ENCODE measurements around the gene TMEM120A. TPM values are rescaled to one million over a fixed set of nuclear protein-coding genes. Genes with fewer than 3 reads are reported as not detected.

TMEM120A gene
- total and polyA plus RNA-seq, 10 of the 15 experiments (the other 5 are each of a cell fraction or from before 2014, with no cell fraction given) = 0.43 to 86.6 (median 18.5) TPM

- TF ChIP-seq RELB (IDR thresholded peaks at IDR 0.05; ENCODE audit: low read depth) = no peak
- TF ChIP-seq HCFC1 (IDR thresholded peaks at IDR 0.05; ENCODE audit: low read length) = no peak
Measured at GRCh38 chr7:75965617-75966016, 28.8 kb downstream of the TMEM120A start (continued).

- H3K9me3 ChIP-seq (replicated peaks; ENCODE audit: control insufficient read depth, insufficient read depth, low read length) = no peaks in the 10 kb centered on the region
- WGBS (ENCODE audit: insufficient coverage, insufficient replicate concordance, low lambda C conversion rate, missing lambda C conversion rate) = 92% methylated on average over 9 of the region's 9 CpGs
- no peak overlapping the region for H3K9ac ChIP-seq (ENCODE audit: control insufficient read depth, insufficient read depth, low read length)
- CTCF ChIA-PET = no interaction called here
- RAD21 ChIA-PET (ENCODE audit: unreplicated experiment) = no interaction called here
- no peaks in the 10 kb centered on the region for H3K79me2 ChIP-seq (ENCODE audit: control insufficient read depth, insufficient read depth, low read length)
- BruUV-seq (replicated peaks) = no TSS peak
- SMC1A ChIA-PET (ENCODE audit: uncharacterized antibody, unreplicated experiment) = no interaction called here
- POLR2A ChIA-PET = interaction anchor here (0.7 kb wide), 1 partner anchor 242 kb away, joined by 3 read pairs; no protein-coding TSS in a partner anchor
- no peak overlapping the region for H2AFZ ChIP-seq (ENCODE audit: control insufficient read depth, low read depth, low read length)
- in situ Hi-C loops (cut with MboI) = no loop called here
- peaks cover 2 to 4% of the 10 kb centered on the region in 2 experiments; a peak in 3 of 4 replicates for H3K36me3 ChIP-seq (ENCODE audit: control insufficient read depth in 2 of 2, insufficient read depth in 2 of 2, low read length in 1 of 2)
- H4K20me1 ChIP-seq (ENCODE audit: control insufficient read depth, insufficient read depth) = no peaks in the 10 kb centered on the region
- FAIRE-seq = no peak
- no peak for TF ChIP-seq ZNF384 (IDR thresholded peaks at IDR 0.05; ENCODE audit: borderline replicate concordance, low read depth, low read length)
- TF ChIP-seq SRF (IDR thresholded peaks at IDR 0.05; ENCODE audit: low read depth in 2 of 2, low read length in 2 of 2) = no peak
- no peak for TF ChIP-seq MEF2A (IDR thresholded peaks at IDR 0.05; ENCODE audit: insufficient read depth, low read depth, low read length)
- no peak for TF ChIP-seq KDM1A (IDR thresholded peaks at IDR 0.05; ENCODE audit: borderline replicate concordance)
- TF ChIP-seq MTA3 (IDR thresholded peaks at IDR 0.05; ENCODE audit: borderline replicate concordance, low read length) = no peak
- no peak for TF ChIP-seq ZNF622 (IDR thresholded peaks at IDR 0.05)
- TF ChIP-seq NR2C2 (IDR thresholded peaks at IDR 0.05; ENCODE audit: borderline replicate concordance, control insufficient read depth, insufficient read length, low read depth) = no peak
- no peak for TF ChIP-seq E2F8 (IDR thresholded peaks at IDR 0.05; ENCODE audit: low read depth, partially characterized antibody)
- TF ChIP-seq GABPA (IDR thresholded peaks at IDR 0.05; ENCODE audit: low read depth) = no peak
- no peak for TF ChIP-seq RCOR1 (conservative IDR thresholded peaks at IDR 0.05; ENCODE audit: low read depth, low read length)
- no peak for TF ChIP-seq BCL3 (IDR thresholded peaks at IDR 0.05; ENCODE audit: borderline replicate concordance, insufficient read depth, low read depth, low read length, poor library complexity, severe bottlenecking)
- TF ChIP-seq FOXM1 (IDR thresholded peaks at IDR 0.05; ENCODE audit: low read depth, low read length) = no peak
- no peak for TF ChIP-seq SMAD1 (IDR thresholded peaks at IDR 0.05; ENCODE audit: low read depth, partially characterized antibody)
- TF ChIP-seq PAX8 (IDR thresholded peaks at IDR 0.05) = no peak
- TF ChIP-seq RAD21 (IDR thresholded peaks at IDR 0.05; ENCODE audit: insufficient read depth, low read depth, low read length) = no peak
- no peak overlapping the region for H3K27ac ChIP-seq (ENCODE audit: control insufficient read depth, insufficient read depth)
- intact Hi-C loops (cut with micrococcal nuclease; ENCODE audit: unreplicated experiment) = no loop called here
- no peaks in the 10 kb centered on the region for H3K27me3 ChIP-seq (replicated peaks in 1 of 2; ENCODE audit: control insufficient read depth in 2 of 2, insufficient read depth in 2 of 2, low read length in 1 of 2)
- no peak for DNase-seq (ENCODE audit: low read depth, low spot score)
- ATAC-seq = no peak
- H3K4me3 ChIP-seq = no peak overlapping the region
- no peak overlapping the region for H3K4me2 ChIP-seq (ENCODE audit: control insufficient read depth, insufficient read depth)
- no peaks in the 10 kb centered on the region for H3K4me1 ChIP-seq (ENCODE audit: control insufficient read depth, insufficient read depth, low read length)
Measured at GRCh38 chr7:75963381-75963995, 30.9 kb downstream of the TMEM120A start.

Data from GM12878 (cell line).